ENCODE data around the gene TUBA3E. TPM values are rescaled to one million over a fixed set of nuclear protein-coding genes. Genes with fewer than 3 reads are reported as not detected.
"Not testable (repeated sequence)": the region's sequence is repeated elsewhere in the genome, so short reads cannot be mapped to it uniquely, and the experiment has no call there.

TUBA3E gene
- total and polyA plus RNA-seq, 7 donors, result 0.01 to 0.04 TPM; not detected in 5

DNA sequence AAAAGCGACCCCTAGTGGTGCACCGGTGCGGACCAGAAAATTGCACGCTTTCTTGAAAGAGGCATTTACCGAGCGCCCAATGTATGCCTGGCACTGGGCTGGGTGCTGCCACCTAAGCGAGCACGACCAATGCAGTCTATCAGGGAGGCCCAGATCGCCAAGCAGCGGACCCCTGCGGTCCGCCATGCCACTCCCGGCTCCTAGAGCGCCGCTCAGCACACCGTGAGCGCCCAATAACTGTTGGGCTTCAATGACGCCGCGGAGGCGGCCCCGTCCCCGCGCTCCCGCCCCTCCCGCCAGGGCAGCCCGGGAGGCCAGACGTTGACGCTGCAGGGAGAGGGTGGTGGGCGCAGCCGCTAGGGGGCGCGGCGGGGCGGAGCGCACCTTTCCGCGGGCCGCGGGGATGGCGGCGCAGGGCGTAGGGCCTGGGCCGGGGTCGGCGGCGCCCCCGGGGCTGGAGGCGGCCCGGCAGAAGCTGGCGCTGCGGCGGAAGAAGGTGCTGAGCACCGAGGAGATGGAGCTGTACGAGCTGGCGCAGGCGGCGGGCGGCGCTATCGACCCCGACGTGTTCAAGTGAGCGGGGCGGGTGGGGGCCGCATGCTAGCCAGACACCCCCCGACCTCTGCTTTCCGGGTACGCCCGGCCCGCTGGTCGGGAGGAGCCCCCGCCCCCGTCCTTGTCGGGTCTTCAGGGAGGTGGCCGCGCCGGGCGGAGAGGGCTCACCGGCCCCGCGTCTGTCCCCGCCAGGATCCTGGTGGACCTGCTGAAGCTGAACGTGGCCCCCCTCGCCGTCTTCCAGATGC, 16.2 kb downstream of the TUBA3E start, which contains the start of gene MZT2B:
MZT2B (plus strand) TSS at position 383 of the 803 bp plus-strand sequence; CDS start at position 404, 21 bp downstream.
- not testable (repeated sequence) for H3K27me3 ChIP-seq (ENCODE audit: insufficient read depth in 3 of 3, low read length in 2 of 3); H3K9me3 ChIP-seq; H3K4me1 ChIP-seq
- Histone ChIP-seq H3K4me3 (peak within 1 kb of the TSS; percentile 90), H3K27ac (peak within 1 kb of the TSS; percentile 93), H3K36me3 (ENCODE audit: insufficient read depth in 1 of 2, low read depth in 1 of 2) (peaks cover 0 to 12% of the 10 kb centered on the region in 2 donors)
- TF ChIP-seq, protein P1, sequence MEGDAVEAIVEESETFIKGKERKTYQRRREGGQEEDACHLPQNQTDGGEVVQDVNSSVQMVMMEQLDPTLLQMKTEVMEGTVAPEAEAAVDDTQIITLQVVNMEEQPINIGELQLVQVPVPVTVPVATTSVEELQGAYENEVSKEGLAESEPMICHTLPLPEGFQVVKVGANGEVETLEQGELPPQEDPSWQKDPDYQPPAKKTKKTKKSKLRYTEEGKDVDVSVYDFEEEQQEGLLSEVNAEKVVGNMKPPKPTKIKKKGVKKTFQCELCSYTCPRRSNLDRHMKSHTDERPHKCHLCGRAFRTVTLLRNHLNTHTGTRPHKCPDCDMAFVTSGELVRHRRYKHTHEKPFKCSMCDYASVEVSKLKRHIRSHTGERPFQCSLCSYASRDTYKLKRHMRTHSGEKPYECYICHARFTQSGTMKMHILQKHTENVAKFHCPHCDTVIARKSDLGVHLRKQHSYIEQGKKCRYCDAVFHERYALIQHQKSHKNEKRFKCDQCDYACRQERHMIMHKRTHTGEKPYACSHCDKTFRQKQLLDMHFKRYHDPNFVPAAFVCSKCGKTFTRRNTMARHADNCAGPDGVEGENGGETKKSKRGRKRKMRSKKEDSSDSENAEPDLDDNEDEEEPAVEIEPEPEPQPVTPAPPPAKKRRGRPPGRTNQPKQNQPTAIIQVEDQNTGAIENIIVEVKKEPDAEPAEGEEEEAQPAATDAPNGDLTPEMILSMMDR (IDR thresholded peaks at IDR 0.05), result peak; percentile 81
- ATAC-seq (peak; percentile 93 to 94 (median 94)), DNase-seq (peak; percentile 91 to 94)
- 0 to 1% (median 1%) methylated on average over 39 to 83 of the region's 86 CpGs for WGBS, 3 donors
- intact Hi-C loops (cut with DNase I), result loop anchor here (5.0 kb wide), 1 partner anchor 160 kb away; the partner anchor contains the start of gene IMP4 (in 2 of the 2)

DNA sequence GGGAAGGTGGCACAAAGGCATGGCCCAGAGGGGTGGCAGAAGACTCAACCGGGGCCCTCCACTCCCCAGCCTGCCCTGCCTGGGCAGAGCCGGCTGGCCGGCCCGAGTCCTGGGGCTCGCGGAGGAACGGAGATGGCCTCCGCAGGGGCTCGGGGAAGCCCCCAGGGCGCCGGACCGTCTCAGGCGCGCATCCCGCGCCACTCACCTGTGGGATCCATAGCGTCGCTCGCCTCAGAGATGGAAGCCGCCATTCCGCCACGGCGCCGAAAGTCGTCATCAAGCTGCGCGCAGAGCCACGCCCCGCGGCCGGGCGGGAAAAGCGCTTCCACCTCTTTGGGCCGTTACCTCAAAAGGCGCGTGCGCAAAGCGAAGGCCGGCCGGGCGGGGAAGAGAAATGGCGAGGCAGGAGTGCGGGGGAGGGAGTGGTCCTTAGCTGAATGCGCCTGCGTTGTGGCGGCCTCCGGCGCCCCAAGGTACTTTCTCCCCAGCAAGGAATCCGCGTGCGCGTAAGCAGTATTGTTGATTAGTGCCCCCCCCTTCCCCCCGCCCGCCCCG, 16.8 kb downstream of the TUBA3E start, which contains the start of gene SMPD4:
SMPD4 (minus strand) TSS at position 278 of the 555 bp plus-strand sequence. CDS start 5,010 bp downstream, outside the sequence.
- H3K4me1 ChIP-seq, result peaks cover 7% of the 10 kb centered on the region
- intact Hi-C loops (cut with DNase I), result loop anchor here (5.0 kb wide), 1 partner anchor 161 kb away; the partner anchor contains the start of gene IMP4 (in 2 of the 2)

DNA sequence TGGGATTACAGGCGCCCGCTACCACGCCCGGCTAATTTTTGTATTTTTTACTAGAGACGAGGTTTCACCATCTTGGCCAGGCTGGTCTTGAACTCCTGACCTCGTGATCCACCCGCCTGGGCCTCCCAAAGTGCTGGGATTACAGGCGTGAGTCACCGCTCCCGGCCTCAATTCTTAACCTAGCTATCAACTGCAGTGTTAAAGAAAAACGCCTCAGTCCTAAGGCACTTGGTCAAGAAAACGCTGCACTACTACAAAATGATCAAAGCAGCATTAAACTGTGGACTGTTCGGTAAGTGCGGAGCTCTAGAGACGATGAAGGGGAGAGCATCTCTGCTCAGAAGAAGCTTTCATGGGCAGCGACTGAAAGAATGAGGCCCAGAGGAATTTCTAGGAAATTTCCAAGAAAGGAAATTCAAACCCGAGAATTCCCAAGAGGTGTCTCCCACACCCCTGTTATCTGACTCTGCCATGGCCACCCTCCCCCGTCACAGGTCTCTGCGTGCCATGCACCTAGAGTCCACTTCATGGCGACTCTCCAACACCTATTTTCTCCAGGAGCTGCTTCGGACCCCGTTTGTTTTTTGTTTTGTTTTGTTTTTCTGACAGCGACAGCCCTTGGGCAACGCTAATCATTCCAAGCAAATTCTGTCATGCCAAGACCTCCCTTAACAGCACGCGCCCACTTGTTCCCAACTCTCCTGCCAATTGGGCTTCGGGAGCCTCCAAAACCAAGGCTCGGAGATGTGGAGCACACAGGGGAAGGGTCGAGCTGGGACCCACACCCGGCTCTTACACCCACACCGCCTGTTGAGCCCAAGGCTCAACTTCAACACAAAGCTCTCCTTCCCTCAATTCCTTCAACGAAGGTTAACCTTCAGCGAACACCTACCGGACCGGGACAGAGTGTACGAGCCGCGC, 17.6 kb downstream of the TUBA3E start:
- 22 to 24% (median 23%) methylated on average over 38 of the region's 38 CpGs for WGBS, 3 donors
- Histone ChIP-seq H3K27ac (peak overlapping the region; percentile 93), H3K36me3 (ENCODE audit: insufficient read depth in 1 of 2, low read depth in 1 of 2) (peaks cover 0 to 20% of the 10 kb centered on the region in 2 donors), H3K4me3 (peak overlapping the region; percentile 90)
- intact Hi-C loops (cut with DNase I), result loop anchor here (5.0 kb wide), 1 partner anchor 162 kb away; the partner anchor contains the start of gene IMP4 (in 2 of the 2)
- H3K9me3 ChIP-seq; H3K27me3 ChIP-seq (ENCODE audit: insufficient read depth in 3 of 3, low read length in 2 of 3); H3K4me1 ChIP-seq; ATAC-seq; DNase-seq: not testable (repeated sequence)

More for the DNA sequence above, 16.8 kb downstream of the TUBA3E start, which contains the start of gene SMPD4:
- TF ChIP-seq, protein P1 (IDR thresholded peaks at IDR 0.05), result no peak
- 0% methylated on average over 43 to 55 of the region's 55 CpGs for WGBS, 3 donors
- Histone ChIP-seq H3K4me3 (peak within 1 kb of the TSS; percentile 90), H3K27me3 (ENCODE audit: insufficient read depth in 3 of 3, low read length in 2 of 3) (no peaks in the 10 kb centered on the region), H3K36me3 (ENCODE audit: insufficient read depth in 1 of 2, low read depth in 1 of 2) (peaks cover 0 to 15% of the 10 kb centered on the region in 2 donors), H3K27ac (peak within 1 kb of the TSS; percentile 93), H3K9me3 (no peaks in the 10 kb centered on the region)
- DNase-seq, result peak; percentile 98 to 99
- ATAC-seq, result peak; percentile 92 to 96 (median 94)

DNA sequence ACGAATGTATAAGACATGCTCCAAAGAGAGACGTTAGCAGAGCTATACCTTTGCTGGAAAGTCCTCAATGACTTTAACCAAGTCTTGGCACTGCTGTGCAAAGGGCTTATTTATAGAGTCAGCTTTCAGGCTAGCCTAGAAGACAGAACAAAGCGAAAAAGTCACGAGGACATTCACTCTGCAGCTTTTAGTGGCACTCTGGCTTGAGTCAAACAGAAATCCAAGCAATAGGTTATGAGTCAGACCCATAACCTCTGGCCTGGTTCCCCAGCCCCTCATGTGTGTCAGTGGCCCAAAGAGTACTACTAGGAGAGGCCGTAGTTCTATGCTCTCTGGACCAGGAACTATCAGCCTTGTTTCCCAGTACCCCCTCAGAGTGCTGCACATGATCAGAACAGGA, 23.4 kb downstream of the TUBA3E start:
- peak in 1 of 2 donors; percentile 47 for DNase-seq

DNA sequence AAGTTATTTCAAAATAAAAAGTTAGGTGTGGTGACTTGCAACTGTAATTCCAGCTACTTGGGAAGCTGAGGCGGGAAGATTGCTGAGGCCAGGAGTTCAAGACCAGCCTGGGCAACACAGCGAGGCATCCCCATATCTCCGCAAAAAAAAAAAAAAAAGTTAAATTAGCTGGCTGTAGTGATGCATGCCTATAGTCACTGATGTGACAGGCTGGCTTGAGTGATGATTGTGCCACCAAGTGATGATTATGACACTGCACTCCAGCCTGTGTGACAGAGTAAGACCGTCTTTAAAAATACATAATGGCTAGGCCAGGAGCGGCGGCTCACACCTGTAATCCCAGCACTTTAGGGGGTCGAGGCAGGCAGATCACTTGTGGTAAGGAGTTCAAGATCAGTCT, 28.3 kb downstream of the TUBA3E start:
- intact Hi-C loops (cut with DNase I), result no loop called here
- 89 to 95% (median 92%) methylated on average over 7 of the region's 7 CpGs for WGBS, 3 donors
- TF ChIP-seq, protein P1 (IDR thresholded peaks at IDR 0.05), result no peak

More for the DNA sequence above, 23.4 kb downstream of the TUBA3E start:
- peak; percentile 36 to 93 (median 72) for ATAC-seq
- intact Hi-C loops (cut with DNase I); H3K4me3 ChIP-seq; H3K27me3 ChIP-seq (ENCODE audit: insufficient read depth in 3 of 3, low read length in 2 of 3); H3K9me3 ChIP-seq; H3K27ac ChIP-seq; H3K4me1 ChIP-seq: not testable (repeated sequence)
- H3K36me3 ChIP-seq (ENCODE audit: insufficient read depth in 1 of 2, low read depth in 1 of 2), result peaks cover 7 to 64% of the 10 kb centered on the region in 2 donors
- WGBS, 3 donors, result 64 to 81% (median 73%) methylated on average over 5 of the region's 5 CpGs

DNA sequence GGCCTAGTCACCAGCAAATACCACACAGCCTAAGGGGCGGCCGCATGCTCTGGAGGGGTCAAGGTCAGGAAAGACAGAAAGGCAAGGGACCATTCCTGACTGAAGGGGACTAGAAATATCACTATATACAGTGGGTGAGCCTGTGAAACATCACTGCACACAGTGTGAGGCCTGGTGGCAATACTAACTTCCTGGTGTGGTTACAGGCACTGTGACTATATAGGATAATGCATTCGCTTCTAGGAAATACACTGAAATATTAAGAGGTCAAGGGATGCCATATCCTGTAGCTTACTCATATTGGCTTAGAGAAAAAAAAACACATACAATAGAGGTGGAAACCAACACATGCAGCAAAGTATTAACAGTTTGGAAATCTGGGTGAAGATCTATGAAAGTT, 29.1 kb downstream of the TUBA3E start:
- H3K27ac ChIP-seq; ATAC-seq; H3K4me1 ChIP-seq; H3K4me3 ChIP-seq; intact Hi-C loops (cut with DNase I); H3K27me3 ChIP-seq (ENCODE audit: insufficient read depth in 3 of 3, low read length in 2 of 3); DNase-seq; H3K9me3 ChIP-seq: not testable (repeated sequence)
- 95 to 100% (median 96%) methylated on average over 3 of the region's 3 CpGs for WGBS, 3 donors
- H3K36me3 ChIP-seq (ENCODE audit: insufficient read depth in 1 of 2, low read depth in 1 of 2), result peaks cover 11 to 98% of the 10 kb centered on the region in 2 donors

More for the DNA sequence above, 28.3 kb downstream of the TUBA3E start:
- Histone ChIP-seq H3K27ac (no peak overlapping the region), H3K27me3 (ENCODE audit: insufficient read depth in 3 of 3, low read length in 2 of 3) (no peaks in the 10 kb centered on the region), H3K36me3 (ENCODE audit: insufficient read depth in 1 of 2, low read depth in 1 of 2) (peaks cover 15 to 99% of the 10 kb centered on the region in 2 donors), H3K4me1 (no peaks in the 10 kb centered on the region), H3K9me3 (no peaks in the 10 kb centered on the region), H3K4me3 (no peak overlapping the region)
- no peak for DNase-seq
- no peak for ATAC-seq

DNA sequence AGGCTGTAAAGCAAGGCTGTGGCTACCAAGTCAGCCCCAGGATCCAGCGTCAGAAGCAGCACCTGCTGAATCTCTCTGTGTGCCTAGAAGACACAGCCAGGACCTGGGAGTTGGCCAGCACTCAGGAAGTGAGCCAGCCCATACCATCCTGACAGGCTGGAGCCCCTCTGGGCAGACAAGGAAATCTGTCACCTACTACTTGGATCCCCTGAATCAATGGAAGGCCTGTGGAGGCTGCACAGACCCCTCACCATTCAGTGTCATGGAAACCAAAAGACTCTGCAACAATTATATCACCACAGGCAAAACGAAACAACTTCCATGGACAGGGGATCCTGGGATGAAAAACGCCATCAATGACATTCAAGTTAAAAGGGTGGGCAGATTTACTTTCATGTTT, 31.6 kb downstream of the TUBA3E start:
- H3K4me3 ChIP-seq; H3K27ac ChIP-seq; H3K27me3 ChIP-seq (ENCODE audit: insufficient read depth in 3 of 3, low read length in 2 of 3); DNase-seq; intact Hi-C loops (cut with DNase I); ATAC-seq; H3K9me3 ChIP-seq; H3K4me1 ChIP-seq: not testable (repeated sequence)
- H3K36me3 ChIP-seq (ENCODE audit: insufficient read depth in 1 of 2, low read depth in 1 of 2), result peaks cover 8 to 89% of the 10 kb centered on the region in 2 donors
- 67 to 74% (median 70%) methylated on average over 3 of the region's 3 CpGs for WGBS, 3 donors
